ENCODE data around the gene SNX20. TPM values are rescaled to one million over a fixed set of nuclear protein-coding genes. Genes with fewer than 3 reads are reported as not detected.

Gene SNX20
- total and polyA plus RNA-seq, 9 donors = 0.38 to 2.7 (median 0.82) TPM

DNA sequence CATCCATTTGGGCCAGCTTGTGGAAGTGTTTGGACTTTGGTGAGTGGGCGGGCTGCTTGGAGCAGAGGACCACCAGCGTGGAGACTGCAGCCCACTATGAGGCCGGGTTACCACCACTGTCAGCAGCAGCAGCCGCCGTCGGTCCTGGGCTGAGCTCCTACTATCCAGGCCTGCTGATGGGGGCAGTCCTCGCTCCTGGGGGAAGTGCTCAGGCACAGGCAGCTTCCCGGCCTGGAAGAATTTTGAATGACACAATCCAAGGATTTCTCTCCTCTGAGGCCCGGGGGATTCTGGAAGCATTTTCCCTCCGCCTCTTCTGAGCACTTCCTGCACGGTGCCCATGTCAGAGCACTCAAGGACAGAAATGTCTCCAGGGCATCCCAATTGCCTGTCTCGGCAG, 7.0 kb upstream of the SNX20 start:
- Histone ChIP-seq H3K9me3 (no peaks in the 10 kb centered on the region), H3K27ac (no peak overlapping the region), H3K4me3 (no peak overlapping the region), H3K36me3 (no peaks in the 10 kb centered on the region), H3K4me1 (ENCODE audit: insufficient read depth) (peaks cover 3% of the 10 kb centered on the region), H3K27me3 (no peaks in the 10 kb centered on the region)
- WGBS, 3 donors = 40 to 45% (median 44%) methylated on average over 12 of the region's 12 CpGs
- intact Hi-C loops (cut with DNase I) = no loop called here
- TF ChIP-seq POLR2A (IDR thresholded peaks at IDR 0.05) = no peak
- TF ChIP-seq EP300 (IDR thresholded peaks at IDR 0.05) = no peak
- TF ChIP-seq, protein P1, sequence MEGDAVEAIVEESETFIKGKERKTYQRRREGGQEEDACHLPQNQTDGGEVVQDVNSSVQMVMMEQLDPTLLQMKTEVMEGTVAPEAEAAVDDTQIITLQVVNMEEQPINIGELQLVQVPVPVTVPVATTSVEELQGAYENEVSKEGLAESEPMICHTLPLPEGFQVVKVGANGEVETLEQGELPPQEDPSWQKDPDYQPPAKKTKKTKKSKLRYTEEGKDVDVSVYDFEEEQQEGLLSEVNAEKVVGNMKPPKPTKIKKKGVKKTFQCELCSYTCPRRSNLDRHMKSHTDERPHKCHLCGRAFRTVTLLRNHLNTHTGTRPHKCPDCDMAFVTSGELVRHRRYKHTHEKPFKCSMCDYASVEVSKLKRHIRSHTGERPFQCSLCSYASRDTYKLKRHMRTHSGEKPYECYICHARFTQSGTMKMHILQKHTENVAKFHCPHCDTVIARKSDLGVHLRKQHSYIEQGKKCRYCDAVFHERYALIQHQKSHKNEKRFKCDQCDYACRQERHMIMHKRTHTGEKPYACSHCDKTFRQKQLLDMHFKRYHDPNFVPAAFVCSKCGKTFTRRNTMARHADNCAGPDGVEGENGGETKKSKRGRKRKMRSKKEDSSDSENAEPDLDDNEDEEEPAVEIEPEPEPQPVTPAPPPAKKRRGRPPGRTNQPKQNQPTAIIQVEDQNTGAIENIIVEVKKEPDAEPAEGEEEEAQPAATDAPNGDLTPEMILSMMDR (IDR thresholded peaks at IDR 0.05) = no peak
- no peak for DNase-seq

- intact Hi-C loops (cut with DNase I) = no loop called here
- Histone ChIP-seq H3K9me3 (no peaks in the 10 kb centered on the region), H3K4me3 (no peak overlapping the region), H3K27ac (no peak overlapping the region), H3K36me3 (no peaks in the 10 kb centered on the region), H3K27me3 (no peaks in the 10 kb centered on the region), H3K4me1 (ENCODE audit: insufficient read depth) (no peaks in the 10 kb centered on the region)
- WGBS, 3 donors = 88 to 94% (median 90%) methylated on average over 8 of the region's 8 CpGs
- TF ChIP-seq, protein P1 (IDR thresholded peaks at IDR 0.05) = no peak
- no peak for TF ChIP-seq EP300 (IDR thresholded peaks at IDR 0.05)
- no peak for TF ChIP-seq POLR2A (IDR thresholded peaks at IDR 0.05)
- DNase-seq = no peak
These were observed 4.5 kb upstream of the SNX20 start for GRCh38 chr16:50685462-50686063.

- H3K27me3 ChIP-seq = no peaks in the 10 kb centered on the region
- DNase-seq = no peak
- WGBS, 3 donors = 87 to 92% (median 90%) methylated on average over 11 of the region's 11 CpGs
These were observed 3.8 kb upstream of the SNX20 start for GRCh38 chr16:50684823-50685461.

GRCh38 chr16:50683689-50684374, 2.7 kb upstream of the SNX20 start:
- no peak for TF ChIP-seq EP300 (IDR thresholded peaks at IDR 0.05)
- TF ChIP-seq, protein P1 (IDR thresholded peaks at IDR 0.05) = no peak
- TF ChIP-seq POLR2A (IDR thresholded peaks at IDR 0.05) = no peak
- Histone ChIP-seq H3K27ac (no peak overlapping the region), H3K9me3 (no peaks in the 10 kb centered on the region), H3K36me3 (no peaks in the 10 kb centered on the region), H3K27me3 (no peaks in the 10 kb centered on the region), H3K4me1 (ENCODE audit: insufficient read depth) (no peaks in the 10 kb centered on the region), H3K4me3 (no peak overlapping the region)
- DNase-seq = no peak
- intact Hi-C loops (cut with DNase I) = no loop called here
- WGBS, 3 donors = 87 to 89% (median 87%) methylated on average over 14 of the region's 14 CpGs

More at GRCh38 chr16:50684823-50685461, 3.8 kb upstream of the SNX20 start:
- TF ChIP-seq EP300 (IDR thresholded peaks at IDR 0.05) (no peak), POLR2A (IDR thresholded peaks at IDR 0.05) (no peak)
- TF ChIP-seq, protein P1 (IDR thresholded peaks at IDR 0.05) = no peak
- intact Hi-C loops (cut with DNase I) = no loop called here
- H3K4me3 ChIP-seq = no peak overlapping the region
- H3K4me1 ChIP-seq (ENCODE audit: insufficient read depth) = no peaks in the 10 kb centered on the region
- H3K27ac ChIP-seq = no peak overlapping the region
- H3K9me3 ChIP-seq = no peaks in the 10 kb centered on the region
- no peaks in the 10 kb centered on the region for H3K36me3 ChIP-seq

Data from ovary (tissue), 9 donors.